Endothelial cell of umbilical vein (primary cell): Measurements from ENCODE around the gene SFTPA2. TPM values are rescaled to one million over a fixed set of nuclear protein-coding genes. Genes with fewer than 3 reads are reported as not detected.

Experiments
- BruUV-seq: library from RNA; stranded (reverse); fragments of 400-500 nt; replicated peaks from 2 replicates; lab custom pipeline; 2021; lab: Mats Ljungman, UMichigan
- CTCF ChIA-PET: fragments of 300-600, 350-600 bp; sonication (Branson Sonifier 250); formaldehyde crosslinking; loops from one replicate; lab custom pipeline; 2021; ENCODE audit warnings: antibody characterized with exemption, inconsistent platforms; lab: Charles Lee
- POLR2A ChIA-PET: fragments of 300-600, 350-600 bp; sonication (Branson Sonifier 250); formaldehyde crosslinking; loops from one replicate; lab custom pipeline; 2021; ENCODE audit warnings: antibody characterized with exemption, inconsistent platforms; lab: Charles Lee
- DNase-seq: peaks from one replicate; pipeline ENCODE4 v3.0.0-alpha.2; 2011; ENCODE audit warnings: low read depth, low spot score
- FAIRE-seq: peaks from 2 replicates; lab custom pipeline; 2011; peaks lifted over from hg19 to GRCh38; lab: Jason Lieb, UNC
- H2AFZ ChIP-seq: 2 replicates; pipeline ENCODE4 v1.6.0; 2012; ENCODE audit warnings: low read depth, low read length, control low read depth, inconsistent platforms
- H3K27ac ChIP-seq: 2 replicates; pipeline ENCODE4 v1.5.1; 2011; ENCODE audit warnings: low read depth, mild to moderate bottlenecking, control low read depth, low read length, moderate library complexity; ENCODE audit not compliant: insufficient read depth
- H3K27me3 ChIP-seq, 2 experiments: 2 replicates each; pipeline versions ENCODE4 v1.6.0 to v1.6.1; 2011; ENCODE audit warnings: low read length in 2 of 2, mixed read lengths in 1 of 2; ENCODE audit not compliant: control insufficient read depth in 2 of 2, insufficient read depth in 2 of 2
- H3K36me3 ChIP-seq, 2 experiments: 2 replicates in 1 of 2; 3 replicates in 1 of 2; pipeline ENCODE4 v1.5.1; 2011; ENCODE audit warnings: low read length in 2 of 2, mild to moderate bottlenecking in 1 of 2, moderate library complexity in 1 of 2; ENCODE audit not compliant: control insufficient read depth in 2 of 2, insufficient read depth in 2 of 2; ENCODE audit errors: extremely low read depth in 1 of 2
- H3K4me1 ChIP-seq: 3 replicates; pipeline ENCODE4 v1.5.1; 2011; ENCODE audit warnings: mild to moderate bottlenecking, low read length; ENCODE audit not compliant: control insufficient read depth, insufficient read depth; ENCODE audit errors: extremely low read depth
- H3K4me2 ChIP-seq: 2 replicates; pipeline ENCODE4 v1.6.1; 2011; ENCODE audit warnings: low read length, control low read depth, mixed read lengths; ENCODE audit not compliant: insufficient read depth
- H3K4me3 ChIP-seq, 3 experiments: fragments of 200-600 bp in 1 of 3; sonication (generic), shearing (Covaris generic) in 1 of 3; replicated peaks in 1 of 3; 2 replicates each; pipeline ENCODE4 v1.5.1; 2011 to 2016; ENCODE audit warnings: control low read depth in 3 of 3, low read length in 3 of 3, mild to moderate bottlenecking in 2 of 3, inconsistent platforms in 1 of 3, low read depth in 1 of 3, moderate library complexity in 1 of 3; ENCODE audit not compliant: insufficient read depth in 1 of 3
- H3K79me2 ChIP-seq: 2 replicates; pipeline ENCODE4 v1.6.0; 2012; ENCODE audit warnings: low read length, inconsistent platforms; ENCODE audit not compliant: control insufficient read depth, insufficient read depth
- H3K9ac ChIP-seq: replicated peaks from 2 replicates; pipeline ENCODE3; 2011; ENCODE audit warnings: low read length, control low read depth; ENCODE audit not compliant: insufficient read depth; ENCODE audit errors: extremely low read depth
- H3K9me1 ChIP-seq: replicated peaks from 3 replicates; pipeline ENCODE4 v1.6.0; 2011; ENCODE audit warnings: mild to moderate bottlenecking, low read length; ENCODE audit not compliant: control insufficient read depth, insufficient read depth; ENCODE audit errors: extremely low read depth
- H3K9me3 ChIP-seq: replicated peaks from 2 replicates; pipeline ENCODE4 v1.5.1; 2012; ENCODE audit warnings: low read length, inconsistent platforms; ENCODE audit not compliant: control insufficient read depth, insufficient read depth
- H4K20me1 ChIP-seq: replicated peaks from 2 replicates; pipeline ENCODE3; 2011; ENCODE audit warnings: mild to moderate bottlenecking, low read length; ENCODE audit not compliant: control insufficient read depth, insufficient read depth; ENCODE audit errors: extremely low read depth
- CTCF ChIP-seq, 2 donors: IDR thresholded peaks; 1 replicate in 1 of 2; 2 replicates in 1 of 2; pipeline ENCODE4 v1.5.1; 2011; ENCODE audit warnings: low read length in 2 of 2, mild to moderate bottlenecking in 2 of 2, moderate library complexity in 2 of 2, control low read depth in 1 of 2, inconsistent platforms in 1 of 2, low read depth in 1 of 2; ENCODE audit not compliant: insufficient read depth in 1 of 2; ENCODE audit errors: extremely low read depth in 1 of 2
- EZH2 ChIP-seq: IDR thresholded peaks from 2 replicates; pipeline ENCODE4 v1.6.1; 2012; ENCODE audit warnings: borderline replicate concordance, low read depth, mild to moderate bottlenecking, moderate library complexity, low read length, inconsistent platforms; ENCODE audit not compliant: severe bottlenecking
- FOS ChIP-seq: IDR thresholded peaks from 2 replicates; pipeline ENCODE4 v1.6.1; 2011; ENCODE audit warnings: mild to moderate bottlenecking, low read length, moderate library complexity, borderline replicate concordance; ENCODE audit not compliant: insufficient read depth
- GATA2 ChIP-seq: IDR thresholded peaks from 2 replicates; pipeline ENCODE4 v1.7.0; 2011; ENCODE audit warnings: low read depth, mild to moderate bottlenecking, moderate library complexity, mixed read lengths, low read length; ENCODE audit not compliant: insufficient read length, insufficient read depth
- JUN ChIP-seq: IDR thresholded peaks from 2 replicates; pipeline ENCODE4 v1.6.1; 2011; ENCODE audit warnings: borderline replicate concordance, low read depth; ENCODE audit not compliant: insufficient read length, insufficient read depth
- MAX ChIP-seq: IDR thresholded peaks from 2 replicates; pipeline ENCODE4 v1.6.1; 2011; ENCODE audit not compliant: insufficient read depth, insufficient read length
- MYC ChIP-seq: IDR thresholded peaks from one replicate; pipeline ENCODE4 v1.6.1; 2011; ENCODE audit warnings: mild to moderate bottlenecking, low read depth, low read length
- POLR2A ChIP-seq: IDR thresholded peaks from 2 replicates; pipeline ENCODE4 v1.6.1; 2012; ENCODE audit warnings: low read depth, mild to moderate bottlenecking, control low read depth, low read length
- POLR2AphosphoS5 ChIP-seq: IDR thresholded peaks from 2 replicates; pipeline ENCODE4 v1.6.1; 2012; ENCODE audit warnings: low read depth, mild to moderate bottlenecking, control low read depth, low read length, moderate library complexity; ENCODE audit not compliant: insufficient read depth
- dilution Hi-C: fragments of 300-500 bp; cut with MboI; formaldehyde crosslinking; loops from one replicate; pipeline ENCODE4 v1.15.0; 2019; ENCODE audit warnings: low sequenced_read_pairs; ENCODE audit not compliant: extremely low pct_ligation_motif_present
- intact Hi-C: fragments of 100-400 bp; cut with micrococcal nuclease; formaldehyde crosslinking; loops from one replicate; pipeline ENCODE4 v1.10.0; 2022
- polyA plus RNA-seq, 4 experiments: library from polyadenylated mRNA; depleted of rRNA in 3 of 4; stranded (reverse) in 3 of 4; unstranded in 1 of 4; fragments of >200 nt; gene quantifications; 2 replicates each; pipeline versions ENCODE4 v1.2.1 to v1.2.3, GENCODE V29; 2011 to 2012; ENCODE audit warnings: missing spikeins in 1 of 4
- total RNA-seq: library from RNA; stranded (reverse); gene quantifications from 2 replicates; pipeline ENCODE4 v1.2.3, GENCODE V29; 2021

The SFTPA2 gene
- total and polyA plus RNA-seq, 2 donors (not counting 3 experiments of a cell fraction or from before 2014, with no cell fraction given), result not detected

- dilution Hi-C loops, result no loop called here
- H3K4me3 ChIP-seq, result no peak overlapping the region
- H3K79me2 ChIP-seq, result no peaks in the 10 kb centered on the region
- no peaks in the 10 kb centered on the region for H3K9me3 ChIP-seq
- no peak overlapping the region for H3K9ac ChIP-seq
- no peak for TF ChIP-seq EZH2
- TF ChIP-seq FOS, result no peak
- TF ChIP-seq POLR2A, result no peak
- TF ChIP-seq POLR2AphosphoS5, result no peak
- TF ChIP-seq CTCF (IDR thresholded peaks at IDR 0.05; ENCODE audit: extremely low read depth in 1 of 2, insufficient read depth in 1 of 2, low read depth in 1 of 2, low read length in 2 of 2), result no peak
- no peak for TF ChIP-seq GATA2
- no peak for TF ChIP-seq JUN
- TF ChIP-seq MAX, result no peak
- no peak for TF ChIP-seq MYC
- intact Hi-C loops, result no loop called here
- no peaks in the 10 kb centered on the region for H3K4me1 ChIP-seq
- no peaks in the 10 kb centered on the region for H3K36me3 ChIP-seq
- no TSS peak for BruUV-seq
- DNase-seq (no peak), FAIRE-seq (no peak)
- ChIA-PET POLR2A (no interaction called here), CTCF (interaction anchor here (2.0 kb wide), 1 partner anchor 56 kb away, joined by 6 read pairs; no protein-coding TSS in a partner anchor)
- no peak overlapping the region for H3K27ac ChIP-seq
- no peak overlapping the region for H2AFZ ChIP-seq
- H4K20me1 ChIP-seq, result no peaks in the 10 kb centered on the region
- no peaks in the 10 kb centered on the region for H3K9me1 ChIP-seq
- no peak overlapping the region for H3K4me2 ChIP-seq
- peaks cover 0 to 3% of the 10 kb centered on the region in 2 experiments for H3K27me3 ChIP-seq
Measured at GRCh38 chr10:79593377-79593776, 33.2 kb upstream of the SFTPA2 start.
